ENCODE measurements around the gene GCH1. TPM values are rescaled to one million over a fixed set of nuclear protein-coding genes. Genes with fewer than 3 reads are reported as not detected.

GCH1 gene
- total RNA-seq, 1 donor from 2014 or later: 9.0 TPM

- Histone ChIP-seq H2AFZ (replicated peaks) (no peak overlapping the region), H3K9ac (no peak overlapping the region), H3K9me3 (ENCODE audit: low read depth) (no peaks in the 10 kb centered on the region), H3K27ac (no peak overlapping the region), H3K4me3 (no peak overlapping the region), H3K27me3 (no peaks in the 10 kb centered on the region), H3K36me3 (no peaks in the 10 kb centered on the region), H3K4me2 (no peak overlapping the region), H3K4me1 (no peaks in the 10 kb centered on the region), H3K79me2 (ENCODE audit: low read depth) (no peaks in the 10 kb centered on the region), H4K20me1 (ENCODE audit: low read depth) (no peaks in the 10 kb centered on the region), H3F3A (ENCODE audit: low read depth) (no peaks in the 10 kb centered on the region)
- H3K9me3 Mint-ChIP-seq: peaks cover 2% of the 10 kb centered on the region
- no peak overlapping the region for H3K27ac Mint-ChIP-seq
- H3K4me3 Mint-ChIP-seq: no peak overlapping the region
- no peaks in the 10 kb centered on the region for H3K36me3 Mint-ChIP-seq
- DNase-seq (ENCODE audit: low spot score): no peak
- peaks cover 4% of the 10 kb centered on the region for H3K4me1 Mint-ChIP-seq
- no peak for TF ChIP-seq EZH2phosphoT487 (IDR thresholded peaks at IDR 0.05)
- no peak for TF ChIP-seq CTCF (IDR thresholded peaks at IDR 0.05)
- TF ChIP-seq EZH2 (IDR thresholded peaks at IDR 0.05): no peak
- H3K27me3 Mint-ChIP-seq (ENCODE audit: insufficient read depth, low read depth): no peaks in the 10 kb centered on the region
These were observed 20.1 kb downstream of the GCH1 start for GRCh38 chr14:54882521-54882920.

- Histone ChIP-seq H2AFZ (replicated peaks) (no peak overlapping the region), H3K9ac (no peak overlapping the region), H3K79me2 (ENCODE audit: low read depth) (no peaks in the 10 kb centered on the region), H4K20me1 (ENCODE audit: low read depth) (no peaks in the 10 kb centered on the region), H3K36me3 (no peaks in the 10 kb centered on the region), H3K4me2 (no peak overlapping the region), H3K4me3 (no peak overlapping the region), H3K27me3 (no peaks in the 10 kb centered on the region), H3K27ac (no peak overlapping the region), H3K4me1 (no peaks in the 10 kb centered on the region), H3K9me3 (ENCODE audit: low read depth) (no peaks in the 10 kb centered on the region), H3F3A (ENCODE audit: low read depth) (no peaks in the 10 kb centered on the region)
- no peak for DNase-seq (ENCODE audit: low spot score)
- peaks cover 2% of the 10 kb centered on the region for H3K9me3 Mint-ChIP-seq
- H3K4me3 Mint-ChIP-seq: no peak overlapping the region
- peaks cover 2% of the 10 kb centered on the region for H3K4me1 Mint-ChIP-seq
- H3K27ac Mint-ChIP-seq: no peak overlapping the region
- H3K36me3 Mint-ChIP-seq: no peaks in the 10 kb centered on the region
- TF ChIP-seq CTCF (IDR thresholded peaks at IDR 0.05) (no peak), EZH2 (IDR thresholded peaks at IDR 0.05) (no peak), EZH2phosphoT487 (IDR thresholded peaks at IDR 0.05) (no peak)
- no peaks in the 10 kb centered on the region for H3K27me3 Mint-ChIP-seq (ENCODE audit: insufficient read depth, low read depth)
These were observed 20.7 kb downstream of the GCH1 start for GRCh38 chr14:54881761-54882401.

- TF ChIP-seq CTCF (IDR thresholded peaks at IDR 0.05) (no peak), EZH2 (IDR thresholded peaks at IDR 0.05) (no peak), EZH2phosphoT487 (IDR thresholded peaks at IDR 0.05) (no peak)
- H3K9me3 ChIP-seq (ENCODE audit: low read depth): no peaks in the 10 kb centered on the region
- H2AFZ ChIP-seq (replicated peaks): no peak overlapping the region
- Mint-ChIP-seq H3K4me3 (no peak overlapping the region), H3K27ac (no peak overlapping the region), H3K36me3 (no peaks in the 10 kb centered on the region), H3K9me3 (peaks cover 2% of the 10 kb centered on the region), H3K4me1 (no peaks in the 10 kb centered on the region), H3K27me3 (ENCODE audit: insufficient read depth, low read depth) (no peaks in the 10 kb centered on the region)
- no peak for DNase-seq (ENCODE audit: low spot score)
- no peaks in the 10 kb centered on the region for H4K20me1 ChIP-seq (ENCODE audit: low read depth)
- H3K27me3 ChIP-seq: no peaks in the 10 kb centered on the region
- H3K79me2 ChIP-seq (ENCODE audit: low read depth): no peaks in the 10 kb centered on the region
- no peak overlapping the region for H3K4me3 ChIP-seq
- H3F3A ChIP-seq (ENCODE audit: low read depth): no peaks in the 10 kb centered on the region
- no peaks in the 10 kb centered on the region for H3K4me1 ChIP-seq
- H3K27ac ChIP-seq: no peak overlapping the region
- H3K4me2 ChIP-seq: no peak overlapping the region
- no peak overlapping the region for H3K9ac ChIP-seq
- no peaks in the 10 kb centered on the region for H3K36me3 ChIP-seq
These were observed 21.3 kb downstream of the GCH1 start for GRCh38 chr14:54881235-54881760.
